Pancreas (tissue), 10 donors: ENCODE data around the gene RASL12. TPM values are rescaled to one million over a fixed set of nuclear protein-coding genes. Genes with fewer than 3 reads are reported as not detected.

Source experiments
- ATAC-seq, 4 donors: fragments of 200-7000 bp; cut with Tn5 transposase; one replicate each; pipeline versions ENCODE4 v1.8.0 to v1.9.1; 2020; ENCODE audit warnings: mild to moderate bottlenecking in 4 of 4, moderate library complexity in 4 of 4
- DNase-seq, 6 donors: peaks; one replicate each; pipeline ENCODE4 v3.0.0-alpha.2; 2020
- FAIRE-seq: peaks from 2 replicates; lab custom pipeline; 2012; peaks lifted over from hg19 to GRCh38; lab: Jason Lieb, UNC
- H3K27ac ChIP-seq, 4 donors: fragments of 200-600 bp; sonication (generic); 1 replicate in 3 of 4; 2 replicates in 1 of 4; pipeline versions ENCODE4 v1.5.0 to v1.8.0; 2020
- H3K27me3 ChIP-seq, 4 donors: fragments of 200-600 bp; one replicate each; pipeline ENCODE4 v1.8.0; 2021
- H3K36me3 ChIP-seq, 3 donors: fragments of 200-600 bp; sonication (generic) in 1 of 3; one replicate each; pipeline versions ENCODE4 v1.5.0 to v1.8.0; 2020 to 2021
- H3K4me1 ChIP-seq, 3 donors: fragments of 200-600 bp; one replicate each; pipeline ENCODE4 v1.8.0; 2021
- H3K4me3 ChIP-seq, 4 donors: fragments of 200-600 bp; sonication (generic) in 2 of 4; one replicate each; pipeline versions ENCODE4 v1.5.0 to v1.8.0; 2020 to 2021
- H3K9me3 ChIP-seq, 4 donors: fragments of 200-600 bp; one replicate each; pipeline ENCODE4 v1.8.0; 2021
- WGBS, 2 donors: extraction: QIAGEN DNeasy Blood & Tissue Kit; methylation state at CpG; one replicate each; pipeline ENCODE4 v1.1.7; 2013; 5-methylcytosine and 5-hydroxymethylcytosine counted together
- intact Hi-C, 3 donors: fragments of 100-400 bp; cut with DNase I; formaldehyde crosslinking; loops; one replicate each; pipeline versions ENCODE4 v1.11.1 to v1.14.2; 2022
- polyA plus RNA-seq, 2 donors: library from polyadenylated mRNA; stranded (reverse); fragments of 200-250 nt; gene quantifications; one replicate each; pipeline ENCODE4 v1.2.3, GENCODE V29; 2013
- total RNA-seq, 6 donors: library from RNA; stranded (reverse); fragmentation: NEBNext Ultra II Directional in 4 of 6; extraction: Animal tissue kit (Norgen Biotek cat#: 25700) in 4 of 6; gene quantifications; one replicate each; pipeline versions ENCODE4 v1.2.1 to v1.2.4, GENCODE V29; 2021 to 2023
- TF ChIP-seq, protein P1 (sequence below), 4 donors: fragments of 200-600 bp; sonication (generic) in 3 of 4; IDR thresholded peaks; one replicate each; pipeline versions ENCODE4 v1.5.0 to v1.8.0; 2021; ENCODE audit warnings: antibody characterized with exemption in 4 of 4
- donor health status: healthy with polysubstance abuse.
- donor health status: DM: no; HTN: no; CAD: no; lungs with moderate emphysema.
- donor health status: DM: no; HTN: no; CAD: no.
- donor health status: control.
- donor health status: control.
- donor health status: Bipolar disorder and iron deficiency.
- donor health status: DM: yes; HTN: yes; CAD: no.
- donor health status: DM: no; HTN: no; CAD: no.
- donor health status: DM: no; HTN: no; CAD: no.
- donor health status: DM: yes; HTN: yes; CAD: no.

The RASL12 gene
- total and polyA plus RNA-seq, 8 donors: 0.28 to 4.2 (median 1.7) TPM

DNA sequence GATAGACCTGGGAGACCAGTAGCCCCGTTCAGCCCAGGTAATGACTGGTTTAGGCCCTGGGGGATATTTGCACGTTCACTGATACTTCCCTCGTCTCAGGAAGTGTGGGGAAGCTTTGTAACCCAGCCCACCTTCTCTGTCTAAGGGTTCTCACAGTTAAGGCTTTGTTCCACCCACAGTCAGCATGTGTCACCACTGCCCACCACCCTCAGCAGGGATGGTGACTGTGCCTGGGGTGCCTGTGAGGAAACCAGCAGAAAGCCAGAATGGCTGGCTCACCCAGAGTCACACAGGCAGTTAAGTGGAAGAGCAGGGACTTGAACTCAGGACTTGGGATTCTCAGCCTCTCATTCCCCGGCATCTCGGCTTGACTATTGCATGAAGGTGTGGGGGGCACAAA lies 14.0 kb upstream of the RASL12 start:
- 60 to 80% methylated on average over 5 of the region's 5 CpGs for WGBS, 2 donors
- Histone ChIP-seq H3K36me3 (no peaks in the 10 kb centered on the region), H3K9me3 (no peaks in the 10 kb centered on the region), H3K27ac (no peak overlapping the region), H3K27me3 (no peaks in the 10 kb centered on the region), H3K4me3 (no peak overlapping the region), H3K4me1 (no peaks in the 10 kb centered on the region)
- intact Hi-C loops: no loop called here
- no peak for DNase-seq
- FAIRE-seq: no peak
- ATAC-seq: no peak
- TF ChIP-seq, protein P1, sequence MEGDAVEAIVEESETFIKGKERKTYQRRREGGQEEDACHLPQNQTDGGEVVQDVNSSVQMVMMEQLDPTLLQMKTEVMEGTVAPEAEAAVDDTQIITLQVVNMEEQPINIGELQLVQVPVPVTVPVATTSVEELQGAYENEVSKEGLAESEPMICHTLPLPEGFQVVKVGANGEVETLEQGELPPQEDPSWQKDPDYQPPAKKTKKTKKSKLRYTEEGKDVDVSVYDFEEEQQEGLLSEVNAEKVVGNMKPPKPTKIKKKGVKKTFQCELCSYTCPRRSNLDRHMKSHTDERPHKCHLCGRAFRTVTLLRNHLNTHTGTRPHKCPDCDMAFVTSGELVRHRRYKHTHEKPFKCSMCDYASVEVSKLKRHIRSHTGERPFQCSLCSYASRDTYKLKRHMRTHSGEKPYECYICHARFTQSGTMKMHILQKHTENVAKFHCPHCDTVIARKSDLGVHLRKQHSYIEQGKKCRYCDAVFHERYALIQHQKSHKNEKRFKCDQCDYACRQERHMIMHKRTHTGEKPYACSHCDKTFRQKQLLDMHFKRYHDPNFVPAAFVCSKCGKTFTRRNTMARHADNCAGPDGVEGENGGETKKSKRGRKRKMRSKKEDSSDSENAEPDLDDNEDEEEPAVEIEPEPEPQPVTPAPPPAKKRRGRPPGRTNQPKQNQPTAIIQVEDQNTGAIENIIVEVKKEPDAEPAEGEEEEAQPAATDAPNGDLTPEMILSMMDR (IDR thresholded peaks at IDR 0.05): no peak

- H3K27me3 ChIP-seq: no peaks in the 10 kb centered on the region
- FAIRE-seq: no peak
- no peak overlapping the region for H3K27ac ChIP-seq
- no peak overlapping the region for H3K4me3 ChIP-seq
- 52 to 53% methylated on average over 6 of the region's 6 CpGs for WGBS, 2 donors
- intact Hi-C loops: no loop called here
- TF ChIP-seq, protein P1 (IDR thresholded peaks at IDR 0.05): no peak
- ATAC-seq: no peak
- H3K4me1 ChIP-seq: no peaks in the 10 kb centered on the region
- DNase-seq: no peak
- no peaks in the 10 kb centered on the region for H3K36me3 ChIP-seq
- H3K9me3 ChIP-seq: no peaks in the 10 kb centered on the region
Measured at GRCh38 chr15:65081270-65081669, 13.5 kb upstream of the RASL12 start.

DNA sequence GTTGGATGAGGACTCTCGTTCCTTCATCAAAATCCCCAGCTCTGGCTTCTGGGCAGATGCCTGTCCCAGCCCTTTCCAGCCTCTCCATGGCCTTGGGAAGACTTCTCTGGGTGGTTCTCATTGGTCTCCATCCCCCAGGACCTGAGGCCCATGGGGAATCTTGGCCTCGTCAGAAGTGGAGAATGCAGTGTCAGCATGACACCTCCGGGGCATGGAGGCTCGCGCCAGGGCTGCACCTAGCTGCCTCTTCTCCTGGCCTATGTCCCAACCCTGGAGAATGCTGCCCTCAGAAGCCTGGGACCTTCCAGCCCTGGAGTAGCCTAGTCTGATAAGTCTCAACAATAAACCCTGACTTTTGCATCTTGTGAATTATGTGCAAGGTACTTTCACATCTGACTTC lies 11.8 kb upstream of the RASL12 start:
- intact Hi-C loops: no loop called here
- Histone ChIP-seq H3K27me3 (no peaks in the 10 kb centered on the region), H3K36me3 (no peaks in the 10 kb centered on the region), H3K27ac (no peak overlapping the region), H3K4me3 (no peak overlapping the region), H3K4me1 (no peaks in the 10 kb centered on the region), H3K9me3 (no peaks in the 10 kb centered on the region)
- TF ChIP-seq, protein P1 (IDR thresholded peaks at IDR 0.05): no peak
- no peak for ATAC-seq
- FAIRE-seq: no peak
- WGBS, 2 donors: 86 to 96% methylated on average over 5 of the region's 5 CpGs
- no peak for DNase-seq

DNA sequence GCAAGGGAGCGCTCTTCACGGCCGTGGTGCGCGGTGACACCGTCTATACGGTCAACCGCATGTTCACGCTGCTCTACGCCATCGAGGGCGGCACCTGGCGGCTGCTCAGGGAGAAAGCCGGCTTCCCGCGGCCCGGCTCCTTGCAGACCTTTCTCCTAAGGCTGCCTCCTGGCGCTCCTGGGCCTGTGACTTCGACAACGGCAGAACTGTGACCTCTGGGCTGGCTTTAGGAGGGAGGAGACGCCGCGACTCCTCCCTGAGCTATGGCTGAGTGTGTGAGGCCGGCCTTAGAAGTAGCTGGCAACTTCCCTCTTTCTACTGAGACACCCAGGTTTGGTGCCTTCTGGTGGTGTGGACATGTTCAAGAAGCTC lies 10.2 kb upstream of the RASL12 start:
- no peak for FAIRE-seq
- Histone ChIP-seq H3K9me3 (no peaks in the 10 kb centered on the region), H3K4me3 (no peak overlapping the region)

DNA sequence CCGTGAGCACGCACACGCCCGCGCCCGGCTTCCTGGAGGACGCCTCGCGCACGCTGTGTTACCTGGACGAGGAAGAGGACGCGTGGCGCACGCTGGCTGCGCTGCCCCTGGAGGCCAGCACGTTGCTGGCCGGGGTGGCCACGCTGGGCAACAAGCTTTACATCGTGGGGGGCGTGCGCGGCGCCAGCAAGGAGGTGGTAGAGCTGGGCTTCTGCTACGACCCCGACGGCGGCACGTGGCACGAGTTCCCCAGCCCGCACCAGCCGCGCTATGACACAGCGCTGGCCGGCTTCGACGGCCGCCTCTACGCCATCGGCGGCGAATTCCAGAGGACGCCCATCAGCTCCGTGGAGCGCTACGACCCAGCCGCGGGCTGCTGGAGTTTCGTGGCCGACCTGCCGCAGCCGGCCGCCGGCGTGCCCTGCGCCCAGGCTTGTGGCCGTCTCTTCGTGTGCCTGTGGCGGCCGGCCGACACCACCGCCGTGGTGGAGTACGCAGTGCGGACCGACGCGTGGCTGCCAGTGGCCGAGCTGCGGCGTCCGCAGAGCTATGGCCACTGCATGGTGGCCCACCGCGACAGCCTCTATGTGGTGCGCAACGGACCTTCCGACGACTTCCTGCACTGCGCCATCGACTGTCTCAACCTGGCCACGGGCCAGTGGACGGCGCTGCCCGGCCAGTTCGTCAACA lies 9.6 kb upstream of the RASL12 start:
- Histone ChIP-seq H3K27ac (no peak overlapping the region), H3K36me3 (no peaks in the 10 kb centered on the region), H3K4me3 (no peak overlapping the region), H3K9me3 (no peaks in the 10 kb centered on the region), H3K27me3 (no peaks in the 10 kb centered on the region), H3K4me1 (no peaks in the 10 kb centered on the region)
- WGBS, 2 donors: 43 to 48% methylated on average over 62 to 85 of the region's 85 CpGs
- intact Hi-C loops: no loop called here
- TF ChIP-seq, protein P1 (IDR thresholded peaks at IDR 0.05): no peak
- ATAC-seq (peak in 1 of 4 donors; percentile 16), FAIRE-seq (no peak), DNase-seq (peak in 1 of 6 donors; percentile 52)

More for the DNA sequence above, 10.2 kb upstream of the RASL12 start:
- H3K4me1 ChIP-seq: no peaks in the 10 kb centered on the region
- ATAC-seq: peak; percentile 61 to 89 (median 86)
- peak; percentile 27 to 85 (median 56) for DNase-seq
- intact Hi-C loops: no loop called here
- no peaks in the 10 kb centered on the region for H3K27me3 ChIP-seq
- H3K27ac ChIP-seq: no peak overlapping the region
- no peaks in the 10 kb centered on the region for H3K36me3 ChIP-seq
- WGBS, 2 donors: 14 to 16% methylated on average over 24 of the region's 24 CpGs
- TF ChIP-seq, protein P1 (IDR thresholded peaks at IDR 0.05): peak in 2 of 4 donors; percentile 22 to 34
